GM21528 (cell line): ENCODE results near the gene TAMALIN.

Experiments used
- ATAC-seq: cut with Tn5 transposase; IDR thresholded peaks from one replicate; pipeline ENCODE4 v1.9.1; 2021; ENCODE audit warnings: mild to moderate bottlenecking, moderate library complexity; ENCODE audit not compliant: unreplicated experiment, low FRiP score

The TAMALIN gene

DNA sequence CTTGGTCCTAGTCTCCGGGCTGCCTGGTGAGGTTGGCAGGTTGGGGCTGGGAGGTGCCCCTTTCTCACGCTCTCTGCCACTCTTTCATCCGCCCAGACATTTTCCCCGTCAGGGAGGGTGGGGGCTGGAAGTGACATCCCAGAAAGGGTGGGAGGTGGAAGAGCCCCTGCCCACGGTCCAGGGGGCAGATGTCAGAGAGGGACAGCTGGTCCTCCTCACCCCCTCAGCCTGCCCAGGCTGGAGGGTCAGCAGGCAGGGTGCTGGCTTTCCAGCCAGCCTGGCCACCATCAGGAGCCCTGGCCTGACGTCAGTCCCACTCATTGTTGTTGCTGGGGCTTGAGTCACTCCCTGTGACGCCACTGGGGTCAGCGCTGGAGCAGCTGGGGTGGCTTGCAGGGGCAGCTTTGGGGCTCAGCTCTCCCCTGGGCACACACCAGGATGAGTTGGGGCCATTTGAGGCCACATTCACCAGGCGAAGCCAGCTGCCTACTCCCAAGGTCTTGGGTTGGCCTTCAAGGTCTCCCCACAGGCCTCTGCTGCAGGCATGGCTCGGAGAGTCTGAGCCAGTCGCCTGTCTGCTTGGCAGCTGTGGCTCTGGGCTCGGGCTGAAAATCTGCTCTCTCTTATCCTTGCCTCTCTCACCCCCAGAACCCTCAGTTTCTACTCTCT lies 57.4 kb downstream of the TAMALIN start:
- no peak for ATAC-seq
